GM19351 (cell line): Measurements from ENCODE around the gene SOSTDC1.
A peak's percentile ranks its signal among the peaks of the same experiment; 100 is the strongest.

Experiments used
- ATAC-seq: cut with Tn5 transposase; IDR thresholded peaks from one replicate; pipeline ENCODE4 v1.9.1; 2021; ENCODE audit warnings: mild to moderate bottlenecking, moderate library complexity; ENCODE audit not compliant: unreplicated experiment

Gene SOSTDC1

DNA sequence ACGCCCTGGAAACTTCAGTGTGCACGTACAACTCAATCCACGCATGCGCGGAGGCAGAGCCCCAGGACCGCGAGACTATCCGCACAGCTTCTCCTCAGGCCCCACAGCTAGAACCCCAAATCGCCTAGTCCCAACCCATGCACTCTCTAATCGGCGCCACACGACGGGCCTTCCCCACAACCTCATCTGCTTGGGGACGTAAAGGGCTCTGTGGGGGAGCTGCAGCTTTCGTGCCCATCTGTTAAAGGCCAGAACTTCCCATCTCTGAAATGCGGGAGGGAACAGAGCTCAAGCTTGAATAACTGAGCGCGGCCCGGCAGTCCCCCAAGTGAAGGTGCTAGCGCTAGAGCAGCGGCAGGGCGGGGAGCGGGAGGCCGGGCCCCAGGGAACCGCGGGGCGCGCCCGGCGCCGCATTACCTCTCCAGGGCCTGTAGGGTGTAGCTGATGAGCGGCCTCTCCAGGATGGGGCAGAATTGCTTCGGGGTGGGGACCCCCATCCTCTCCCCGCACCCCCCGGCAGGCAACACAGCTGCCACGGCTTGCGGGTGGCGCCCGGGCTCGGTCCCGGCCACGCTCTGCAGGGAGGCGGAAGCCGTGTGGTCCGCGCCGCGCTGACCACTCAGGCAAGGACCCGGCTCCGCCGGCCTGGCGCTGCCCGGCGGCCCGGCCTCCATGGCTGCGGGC lies 44.7 kb downstream of the SOSTDC1 start:
- ATAC-seq: peak; percentile 83

DNA sequence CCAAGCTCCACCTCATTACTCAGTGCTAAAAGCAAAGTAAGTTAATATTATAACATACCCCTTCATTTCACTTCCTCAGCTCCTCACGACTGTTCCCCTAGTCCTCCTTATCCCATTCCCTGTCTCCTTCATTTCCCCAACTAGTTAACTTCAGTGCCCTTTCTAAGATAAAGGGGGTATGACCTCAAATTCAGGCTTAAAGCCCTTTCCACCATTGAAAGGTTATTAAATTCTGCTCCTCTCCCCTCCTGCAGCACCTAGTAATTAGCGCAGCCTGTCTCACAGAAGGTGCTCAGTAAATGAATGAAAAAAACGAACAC lies 45.2 kb downstream of the SOSTDC1 start:
- ATAC-seq: no peak

DNA sequence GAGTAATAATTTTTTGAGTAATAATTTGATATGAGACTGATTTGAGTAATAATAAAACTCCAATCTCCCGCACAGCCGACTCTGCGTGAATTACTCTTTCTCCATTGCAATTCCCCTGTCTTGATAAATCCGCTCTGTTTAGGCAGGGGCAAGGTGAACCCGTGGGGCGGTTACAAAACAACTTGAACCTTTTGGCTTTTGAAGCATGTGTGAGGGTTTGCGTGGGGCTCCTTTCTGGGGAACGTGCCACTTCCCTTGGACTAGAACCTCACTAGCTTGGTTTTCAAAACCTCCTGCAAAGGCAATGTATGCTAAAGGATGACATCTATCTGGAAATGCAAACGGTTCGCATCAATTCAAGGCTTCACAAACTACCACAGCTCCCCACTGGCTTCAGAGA lies 45.7 kb downstream of the SOSTDC1 start:
- ATAC-seq: no peak

DNA sequence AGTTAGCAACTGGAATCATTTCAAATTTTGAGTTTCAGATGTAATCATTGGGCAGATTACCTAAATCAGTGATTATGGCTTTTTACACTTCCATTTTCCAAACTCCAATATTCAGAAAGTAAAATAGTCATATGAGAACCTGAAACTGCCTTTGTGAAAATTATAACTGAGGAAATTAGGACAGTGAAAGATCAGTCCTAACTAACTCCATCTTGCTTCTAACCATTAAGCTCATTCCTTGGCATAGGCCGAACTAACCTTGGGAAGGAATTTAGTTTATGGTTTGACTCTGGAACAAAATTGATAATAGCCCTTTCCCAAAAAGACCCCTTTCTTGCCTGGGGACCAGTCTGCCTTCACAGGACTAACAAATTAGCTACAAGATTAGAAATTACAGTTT lies 46.4 kb downstream of the SOSTDC1 start:
- no peak for ATAC-seq

DNA sequence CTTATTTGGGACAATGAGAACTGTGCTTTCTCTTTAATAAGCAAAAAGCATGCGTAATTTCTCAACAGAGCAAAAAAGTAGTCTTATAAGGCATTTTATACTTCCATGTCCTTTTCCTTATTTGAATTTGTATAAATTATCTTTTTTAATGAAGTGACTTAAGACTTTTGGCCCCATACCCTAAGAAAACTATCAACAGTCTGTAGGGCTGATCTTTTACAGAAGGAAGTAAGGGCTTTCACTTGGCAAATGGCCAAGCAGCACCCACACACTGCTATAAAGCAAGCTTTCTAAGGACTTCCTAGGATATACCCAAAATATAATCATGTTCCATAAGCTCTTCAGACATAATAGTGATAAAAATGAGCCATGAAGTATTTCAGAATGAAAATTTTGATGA lies 47.6 kb downstream of the SOSTDC1 start:
- no peak for ATAC-seq

DNA sequence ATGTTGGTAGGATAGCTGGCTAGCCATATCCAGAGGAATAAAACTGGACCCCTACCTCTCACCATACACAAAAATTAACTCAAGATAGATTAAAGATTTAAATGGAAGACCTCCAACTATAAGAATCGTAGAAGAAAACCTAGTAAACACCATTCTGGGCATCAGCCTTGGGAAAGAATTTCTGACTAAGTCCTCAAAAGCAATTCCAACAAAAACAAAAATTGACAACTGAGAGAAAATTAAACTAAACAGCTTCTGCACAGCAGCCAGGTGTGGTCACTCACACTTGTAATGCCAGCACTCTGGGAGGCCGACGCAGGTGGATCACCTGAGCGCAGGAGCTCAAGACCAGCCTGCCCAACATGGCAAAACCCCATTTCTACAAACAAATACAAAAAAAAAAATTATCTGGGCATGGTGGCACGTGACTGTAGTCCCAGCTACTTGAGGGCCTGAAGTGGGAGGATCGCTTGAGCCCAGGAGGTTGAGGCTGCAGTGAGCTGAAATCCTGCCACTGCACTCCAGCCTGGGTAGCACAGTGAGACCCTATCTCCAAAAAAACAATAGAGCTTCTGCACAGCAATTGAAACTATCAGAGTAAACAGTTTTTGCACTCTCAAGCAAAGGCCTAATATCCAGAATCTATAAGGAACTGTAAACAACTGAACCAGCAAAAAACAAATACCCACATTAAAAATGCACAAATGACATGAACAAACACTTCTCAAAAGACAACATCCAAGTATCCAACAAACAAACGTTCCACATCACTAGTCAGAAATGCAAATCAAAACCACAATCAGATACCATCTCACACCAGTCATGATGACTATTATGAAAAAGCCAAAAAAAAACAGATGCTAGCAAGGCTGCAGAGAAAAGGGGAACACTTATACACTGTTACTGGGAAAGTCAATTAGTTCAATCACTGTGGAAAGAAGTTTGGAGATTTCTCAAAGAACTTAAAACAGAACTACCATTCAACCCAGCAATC lies 49.0 kb downstream of the SOSTDC1 start:
- ATAC-seq: no peak

DNA sequence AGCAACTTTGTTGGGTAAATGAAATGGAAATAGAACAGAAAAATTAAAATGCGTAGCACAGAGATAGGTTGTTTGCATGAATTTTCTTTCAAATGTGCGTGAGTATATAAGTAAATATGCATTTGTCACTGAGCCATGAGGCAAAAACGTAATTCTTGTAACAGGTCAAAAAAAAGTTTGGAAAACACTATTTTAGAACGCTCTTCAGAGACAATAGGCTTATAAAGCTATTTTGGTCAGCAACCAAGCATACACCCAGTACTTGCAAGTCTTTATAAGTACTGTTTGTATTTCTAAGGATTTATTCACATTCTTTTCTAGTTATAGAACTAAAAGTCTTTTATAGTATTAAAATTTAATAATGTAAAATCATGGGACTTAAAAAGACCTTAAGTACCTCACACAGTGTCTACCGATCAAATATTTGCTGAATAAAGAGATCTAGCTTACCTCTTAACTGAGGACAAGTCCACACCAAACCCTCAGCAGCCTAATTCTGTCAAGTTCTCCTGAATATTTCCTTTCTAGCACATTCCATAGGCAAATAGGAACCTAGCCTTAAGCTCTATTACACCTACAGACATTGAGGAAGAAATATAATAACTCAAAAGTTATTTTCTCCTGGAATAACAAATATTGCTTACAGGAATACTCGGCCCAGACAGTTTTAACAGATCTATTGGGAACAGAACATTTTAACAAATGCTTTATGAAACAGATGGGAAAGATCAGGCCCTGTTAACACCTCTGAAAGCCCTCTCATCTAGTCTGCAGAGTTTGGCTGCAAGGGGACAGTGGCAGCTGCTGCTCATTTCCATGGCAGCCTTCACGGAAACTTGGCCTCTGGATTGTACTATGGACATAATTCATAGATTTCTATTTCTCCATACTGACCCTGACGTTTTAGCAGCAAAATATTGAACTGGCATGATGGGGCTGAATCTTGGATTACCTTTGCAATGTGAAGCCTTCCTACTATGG lies 53.0 kb downstream of the SOSTDC1 start:
- no peak for ATAC-seq
